ENCODE data around the gene SRGAP3. TPM values are rescaled to one million over a fixed set of nuclear protein-coding genes. Genes with fewer than 3 reads are reported as not detected.

SRGAP3 gene
- total RNA-seq, 4 donors from 2014 or later, result 2.4 to 35.5 (median 8.2) TPM

DNA sequence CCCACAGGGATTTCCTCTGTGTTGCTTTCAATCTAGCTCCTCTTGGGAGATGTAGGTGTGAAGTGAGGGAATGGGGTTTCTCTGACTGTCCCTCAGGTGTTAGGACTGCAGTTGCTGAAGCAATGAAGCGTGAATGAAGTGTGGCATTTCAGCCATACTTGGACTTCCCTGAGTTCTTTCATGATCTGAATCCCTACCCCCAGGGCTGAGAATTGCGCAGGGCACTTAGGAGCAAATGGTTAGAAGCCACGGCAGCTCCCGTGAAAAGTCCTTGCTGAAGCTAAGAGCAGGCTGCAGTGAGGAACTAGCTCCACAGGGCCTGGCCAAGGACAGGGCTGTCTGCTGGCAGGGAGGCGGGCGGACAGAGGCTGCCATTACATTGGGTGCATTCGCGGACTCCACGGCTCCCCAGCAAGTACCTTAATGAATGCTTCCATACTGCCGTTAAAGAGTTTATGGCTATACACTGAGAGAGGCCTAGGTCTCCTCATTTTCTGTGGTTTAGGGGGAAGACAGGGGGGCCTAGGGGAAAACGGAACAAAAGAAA is 217.1 kb downstream of the SRGAP3 start:
- Histone ChIP-seq H3K9me3 (no peaks in the 10 kb centered on the region), H3K4me1 (peaks cover 5 to 18% of the 10 kb centered on the region in 2 donors), H3K4me3 (no peak overlapping the region), H3K27ac (no peak overlapping the region), H3K27me3 (no peaks in the 10 kb centered on the region), H3K36me3 (no peaks in the 10 kb centered on the region)
- intact Hi-C loops (cut with DNase I; ENCODE audit: low total_unique reads), result no loop called here
- DNase-seq, result no peak
- TF ChIP-seq POLR2A (IDR thresholded peaks at IDR 0.05), result no peak
- TF ChIP-seq, protein P1, sequence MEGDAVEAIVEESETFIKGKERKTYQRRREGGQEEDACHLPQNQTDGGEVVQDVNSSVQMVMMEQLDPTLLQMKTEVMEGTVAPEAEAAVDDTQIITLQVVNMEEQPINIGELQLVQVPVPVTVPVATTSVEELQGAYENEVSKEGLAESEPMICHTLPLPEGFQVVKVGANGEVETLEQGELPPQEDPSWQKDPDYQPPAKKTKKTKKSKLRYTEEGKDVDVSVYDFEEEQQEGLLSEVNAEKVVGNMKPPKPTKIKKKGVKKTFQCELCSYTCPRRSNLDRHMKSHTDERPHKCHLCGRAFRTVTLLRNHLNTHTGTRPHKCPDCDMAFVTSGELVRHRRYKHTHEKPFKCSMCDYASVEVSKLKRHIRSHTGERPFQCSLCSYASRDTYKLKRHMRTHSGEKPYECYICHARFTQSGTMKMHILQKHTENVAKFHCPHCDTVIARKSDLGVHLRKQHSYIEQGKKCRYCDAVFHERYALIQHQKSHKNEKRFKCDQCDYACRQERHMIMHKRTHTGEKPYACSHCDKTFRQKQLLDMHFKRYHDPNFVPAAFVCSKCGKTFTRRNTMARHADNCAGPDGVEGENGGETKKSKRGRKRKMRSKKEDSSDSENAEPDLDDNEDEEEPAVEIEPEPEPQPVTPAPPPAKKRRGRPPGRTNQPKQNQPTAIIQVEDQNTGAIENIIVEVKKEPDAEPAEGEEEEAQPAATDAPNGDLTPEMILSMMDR (IDR thresholded peaks at IDR 0.05), result no peak

DNA sequence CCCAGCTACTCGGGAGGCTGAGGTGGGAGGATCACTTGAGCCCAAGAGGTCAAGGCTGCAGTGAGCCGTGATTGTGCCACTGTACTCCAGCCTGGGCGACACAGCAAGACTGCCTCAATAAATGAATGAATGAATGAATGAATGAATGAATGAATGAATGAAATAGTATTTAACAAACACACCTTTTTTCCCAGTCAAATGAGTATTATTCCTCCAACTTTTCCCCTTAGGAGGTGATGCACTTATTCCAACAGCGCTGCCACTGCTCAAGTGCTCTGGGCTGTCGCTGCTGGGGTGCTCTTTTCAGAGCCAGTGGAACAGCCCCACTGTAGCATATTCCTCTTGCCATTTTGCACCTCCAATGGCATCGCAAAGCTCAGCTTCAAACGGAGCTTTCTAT is 219.4 kb downstream of the SRGAP3 start:
- no peak for DNase-seq
- Histone ChIP-seq H3K4me3 (no peak overlapping the region), H3K27ac (no peak overlapping the region), H3K9me3 (no peaks in the 10 kb centered on the region), H3K4me1 (peaks cover 0 to 8% of the 10 kb centered on the region in 2 donors), H3K27me3 (no peaks in the 10 kb centered on the region), H3K36me3 (no peaks in the 10 kb centered on the region)
- intact Hi-C loops (cut with DNase I; ENCODE audit: low total_unique reads), result no loop called here
- TF ChIP-seq, protein P1 (IDR thresholded peaks at IDR 0.05), result no peak
- no peak for TF ChIP-seq POLR2A (IDR thresholded peaks at IDR 0.05)

DNA sequence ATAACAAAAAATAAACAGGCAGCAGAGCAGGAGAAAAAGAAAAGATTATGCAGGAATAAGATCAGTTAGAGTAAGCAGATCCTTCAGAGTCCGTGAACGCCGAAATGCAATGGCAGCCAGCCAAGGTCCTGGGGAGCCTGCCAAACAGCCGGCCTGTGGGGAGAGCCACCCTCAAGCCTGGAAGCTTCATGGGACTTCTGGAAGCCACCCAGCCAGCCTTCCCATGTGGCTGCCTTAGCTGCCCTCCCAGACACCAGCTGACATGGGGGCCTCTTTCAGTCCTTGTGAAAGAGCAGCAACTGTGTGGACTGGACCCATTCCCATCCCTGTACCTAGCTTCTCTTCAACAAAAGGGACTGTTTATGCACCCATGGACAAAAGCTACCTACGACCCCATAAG is 221.3 kb downstream of the SRGAP3 start:
- Histone ChIP-seq H3K9me3 (no peaks in the 10 kb centered on the region), H3K4me1 (peaks cover 0 to 8% of the 10 kb centered on the region in 2 donors), H3K4me3 (no peak overlapping the region), H3K36me3 (no peaks in the 10 kb centered on the region), H3K27ac (no peak overlapping the region), H3K27me3 (no peaks in the 10 kb centered on the region)
- intact Hi-C loops (cut with DNase I; ENCODE audit: low total_unique reads), result no loop called here
- DNase-seq, result peak; percentile 84 to 87
- TF ChIP-seq POLR2A (IDR thresholded peaks at IDR 0.05), result no peak
- TF ChIP-seq, protein P1 (IDR thresholded peaks at IDR 0.05), result no peak

DNA sequence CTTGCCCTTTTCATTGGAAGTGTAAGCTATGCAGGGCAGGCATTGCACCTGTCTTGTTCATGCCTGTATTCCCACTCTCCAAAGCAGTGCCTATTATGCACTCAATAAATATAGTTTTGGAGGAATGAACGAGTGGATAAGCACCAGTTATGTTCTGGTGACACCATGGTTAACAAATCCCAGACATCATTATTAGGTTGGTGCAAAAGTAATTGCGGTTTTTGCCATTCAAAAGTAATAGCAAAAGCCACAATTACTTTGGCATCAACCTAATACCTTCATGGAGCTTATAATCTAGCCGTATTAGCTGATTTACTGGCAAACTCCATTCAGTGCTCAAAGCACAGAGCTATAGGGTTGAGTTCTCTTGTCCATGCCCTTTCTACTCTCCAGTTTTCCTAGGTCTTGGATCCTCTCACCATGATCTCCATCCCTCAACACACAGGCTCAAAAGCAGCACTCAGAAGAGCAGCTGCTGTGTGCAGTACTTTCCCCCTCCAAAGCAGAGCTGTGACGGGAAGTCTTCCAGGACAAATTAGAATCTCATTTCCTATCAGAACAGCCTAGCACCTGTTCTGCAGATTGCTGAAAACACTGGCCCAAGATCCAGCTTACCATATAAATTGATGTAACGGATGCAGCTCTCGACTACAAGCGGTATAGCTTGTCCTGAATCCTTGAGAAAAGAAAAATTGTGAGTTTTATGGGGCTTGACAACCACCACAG is 223.0 kb downstream of the SRGAP3 start:
- no peak for TF ChIP-seq POLR2A (IDR thresholded peaks at IDR 0.05)
- TF ChIP-seq, protein P1 (IDR thresholded peaks at IDR 0.05), result no peak
- no peaks in the 10 kb centered on the region for H3K36me3 ChIP-seq
- no peak overlapping the region for H3K27ac ChIP-seq
- H3K9me3 ChIP-seq, result no peaks in the 10 kb centered on the region
- DNase-seq, result no peak
- H3K4me1 ChIP-seq, result peaks cover 0 to 8% of the 10 kb centered on the region in 2 donors
- H3K27me3 ChIP-seq, result no peaks in the 10 kb centered on the region
- intact Hi-C loops (cut with DNase I; ENCODE audit: low total_unique reads), result no loop called here
- H3K4me3 ChIP-seq, result no peak overlapping the region

DNA sequence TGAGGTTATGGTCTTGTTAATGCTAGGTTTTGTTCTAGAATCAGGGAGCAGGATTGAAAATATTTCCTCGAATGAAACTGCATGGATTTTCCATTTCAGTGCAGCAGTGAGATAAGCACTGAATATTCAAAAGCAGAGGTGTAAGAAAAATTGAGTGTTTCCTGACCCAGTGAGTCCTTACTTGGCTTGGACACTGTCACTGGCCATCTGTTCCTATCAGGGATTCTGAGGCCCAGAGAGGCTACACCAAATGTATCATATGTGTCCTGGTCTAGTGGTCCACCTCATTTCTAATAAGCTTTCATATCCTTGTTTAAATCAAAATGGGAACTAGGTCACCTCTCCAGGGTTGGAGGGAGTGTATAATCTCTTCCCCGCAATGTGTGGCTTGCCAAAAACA is 225.1 kb downstream of the SRGAP3 start:
- Histone ChIP-seq H3K36me3 (no peaks in the 10 kb centered on the region), H3K4me1 (peaks cover 0 to 8% of the 10 kb centered on the region in 2 donors), H3K27me3 (no peaks in the 10 kb centered on the region), H3K27ac (no peak overlapping the region), H3K4me3 (no peak overlapping the region), H3K9me3 (no peaks in the 10 kb centered on the region)
- no peak for TF ChIP-seq POLR2A (IDR thresholded peaks at IDR 0.05)
- TF ChIP-seq, protein P1 (IDR thresholded peaks at IDR 0.05), result no peak
- intact Hi-C loops (cut with DNase I; ENCODE audit: low total_unique reads), result no loop called here
- DNase-seq, result no peak

All from uterus (tissue), 4 donors.